Measurements from ENCODE around the gene MAFG. TPM values are rescaled to one million over a fixed set of nuclear protein-coding genes. Genes with fewer than 3 reads are reported as not detected.
A peak's percentile ranks its signal among the peaks of the same experiment; 100 is the strongest.

Gene MAFG
- polyA plus RNA-seq, 1 of the 3 experiments (the other 2 are of a cell fraction): 38.7 TPM

- peaks cover 28% of the 10 kb centered on the region for H3K79me2 ChIP-seq (ENCODE audit: insufficient read depth)
- ChIA-PET CTCF (interaction anchor here (0.7 to 3.8 kb wide), 6 partner anchors 13 to 242 kb away, joined by 3 to 20 read pairs (median 4); no protein-coding TSS in a partner anchor), POLR2A (no interaction called here)
- H3K9ac ChIP-seq: no peak overlapping the region
- TF ChIP-seq SMC3 (IDR thresholded peaks at IDR 0.05; ENCODE audit: low read depth, low read length) (no peak), RXRA (IDR thresholded peaks at IDR 0.05; ENCODE audit: borderline replicate concordance, low read depth) (no peak), TAF1 (IDR thresholded peaks at IDR 0.05; ENCODE audit: borderline replicate concordance, low read depth, low read length) (no peak), POLR2AphosphoS5 (IDR thresholded peaks at IDR 0.05; ENCODE audit: low read depth, low read length) (no peak), RAD21 (IDR thresholded peaks at IDR 0.05; ENCODE audit: low read length) (no peak), REST (IDR thresholded peaks at IDR 0.05; ENCODE audit: low read depth, low read length) (no peak), CTCF (IDR thresholded peaks at IDR 0.05) (no peak), EZH2phosphoT487 (IDR thresholded peaks at IDR 0.05; ENCODE audit: borderline replicate concordance, low read depth) (no peak), YY1 (IDR thresholded peaks at IDR 0.05; ENCODE audit: low read depth) (no peak), MAX (IDR thresholded peaks at IDR 0.05; ENCODE audit: low read depth) (no peak), JUND (IDR thresholded peaks at IDR 0.05) (no peak), EP300 (IDR thresholded peaks at IDR 0.05; ENCODE audit: borderline replicate concordance in 1 of 2, low read depth in 1 of 2, low read length in 1 of 2) (no peak), NFIC (IDR thresholded peaks at IDR 0.05; ENCODE audit: borderline replicate concordance) (no peak)
- TF ChIP-seq, protein P1, sequence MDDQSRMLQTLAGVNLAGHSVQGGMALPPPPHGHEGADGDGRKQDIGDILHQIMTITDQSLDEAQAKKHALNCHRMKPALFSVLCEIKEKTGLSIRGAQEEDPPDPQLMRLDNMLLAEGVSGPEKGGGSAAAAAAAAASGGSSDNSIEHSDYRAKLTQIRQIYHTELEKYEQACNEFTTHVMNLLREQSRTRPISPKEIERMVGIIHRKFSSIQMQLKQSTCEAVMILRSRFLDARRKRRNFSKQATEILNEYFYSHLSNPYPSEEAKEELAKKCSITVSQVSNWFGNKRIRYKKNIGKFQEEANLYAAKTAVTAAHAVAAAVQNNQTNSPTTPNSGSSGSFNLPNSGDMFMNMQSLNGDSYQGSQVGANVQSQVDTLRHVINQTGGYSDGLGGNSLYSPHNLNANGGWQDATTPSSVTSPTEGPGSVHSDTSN (IDR thresholded peaks at IDR 0.05): no peak
- TF ChIP-seq, protein P2, sequence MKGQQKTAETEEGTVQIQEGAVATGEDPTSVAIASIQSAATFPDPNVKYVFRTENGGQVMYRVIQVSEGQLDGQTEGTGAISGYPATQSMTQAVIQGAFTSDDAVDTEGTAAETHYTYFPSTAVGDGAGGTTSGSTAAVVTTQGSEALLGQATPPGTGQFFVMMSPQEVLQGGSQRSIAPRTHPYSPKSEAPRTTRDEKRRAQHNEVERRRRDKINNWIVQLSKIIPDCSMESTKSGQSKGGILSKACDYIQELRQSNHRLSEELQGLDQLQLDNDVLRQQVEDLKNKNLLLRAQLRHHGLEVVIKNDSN (IDR thresholded peaks at IDR 0.05; ENCODE audit: borderline replicate concordance, low read depth): no peak
- 91% methylated on average over 16 of the region's 19 CpGs for WGBS (ENCODE audit: low lambda C conversion rate)
- H2AFZ ChIP-seq (ENCODE audit: low read depth): no peak overlapping the region
- no peak overlapping the region for H3K4me3 ChIP-seq (ENCODE audit: low read depth in 2 of 2, low read length in 1 of 2)
- peaks cover 32% of the 10 kb centered on the region for H4K20me1 ChIP-seq (ENCODE audit: insufficient read depth)
- H3K9me2 ChIP-seq: no peaks in the 10 kb centered on the region
- H3K4me2 ChIP-seq: no peak overlapping the region
- H3K4me1 ChIP-seq (ENCODE audit: control insufficient read depth in 1 of 2, insufficient read depth in 2 of 2, low read depth in 1 of 2, low read length in 1 of 2): peaks cover 13 to 25% of the 10 kb centered on the region in 2 experiments
- peak overlapping the region in 1 of 2 experiments; percentile 43; a peak in 2 of 4 replicates for H3K27ac ChIP-seq (ENCODE audit: low read depth in 2 of 2, low read length in 1 of 2)
- peaks cover 19% of the 10 kb centered on the region for H3F3A ChIP-seq (replicated peaks; ENCODE audit: insufficient read depth)
- H3K27me3 ChIP-seq (ENCODE audit: insufficient read depth): no peaks in the 10 kb centered on the region
- H3K9me3 ChIP-seq: no peaks in the 10 kb centered on the region
- no peak for DNase-seq
- H3K36me3 ChIP-seq (replicated peaks in 1 of 2; ENCODE audit: control insufficient read depth in 1 of 2, insufficient read depth in 2 of 2, low read length in 1 of 2): peaks cover 27 to 67% of the 10 kb centered on the region in 2 experiments
Measured at GRCh38 chr17:81911969-81912368, 15.6 kb downstream of the MAFG start.
